H1 (cell line): ENCODE results near the gene OR2B2. TPM values are rescaled to one million over a fixed set of nuclear protein-coding genes. Genes with fewer than 3 reads are reported as not detected.

Experiments used
- CTCF ChIA-PET: fragments of 300-600 bp; sonication (Branson Sonifier 250); formaldehyde crosslinking; loops from one replicate; lab custom pipeline; 2021; ENCODE audit not compliant: partially characterized antibody; lab: Charles Lee
- POLR2A ChIA-PET: fragments of 300-600 bp; sonication (Branson Sonifier 250); formaldehyde crosslinking; loops from one replicate; lab custom pipeline; 2021; ENCODE audit warnings: inconsistent platforms; ENCODE audit not compliant: partially characterized antibody; lab: Charles Lee
- DNase-seq, 2 experiments: peaks; one replicate each; pipeline versions ENCODE4 v3.0.0 to v3.0.0-alpha.2; 2010 to 2022; ENCODE audit warnings: low spot score in 2 of 2, low read depth in 1 of 2, mixed read lengths in 1 of 2
- FAIRE-seq: peaks from 2 replicates; lab custom pipeline; 2011; peaks lifted over from hg19 to GRCh38; lab: Jason Lieb, UNC
- H2AFZ ChIP-seq: 2 replicates; pipeline ENCODE4 v1.8.1; 2012; ENCODE audit warnings: low read length, inconsistent platforms
- H2AK5ac ChIP-seq: 2 replicates; pipeline ENCODE4 v1.6.1; 2013; ENCODE audit warnings: low read depth, low read length
- H2BK120ac ChIP-seq: replicated peaks from 2 replicates; pipeline ENCODE3; 2013; ENCODE audit warnings: low read depth, low read length, inconsistent platforms
- H2BK12ac ChIP-seq: 2 replicates; pipeline ENCODE4 v1.6.1; 2013; ENCODE audit warnings: low read depth, low read length
- H2BK15ac ChIP-seq: 2 replicates; pipeline ENCODE4 v1.6.1; 2013; ENCODE audit warnings: low read length
- H2BK20ac ChIP-seq: 2 replicates; pipeline ENCODE4 v1.6.1; 2013; ENCODE audit warnings: low read length
- H2BK5ac ChIP-seq: 2 replicates; pipeline ENCODE4 v1.6.1; 2013; ENCODE audit warnings: low read depth, low read length
- H3K14ac ChIP-seq: 2 replicates; pipeline ENCODE4 v1.6.1; 2013; ENCODE audit warnings: inconsistent platforms; ENCODE audit not compliant: insufficient read length
- H3K18ac ChIP-seq: 2 replicates; pipeline ENCODE4 v1.6.1; 2013; ENCODE audit warnings: low read length; ENCODE audit errors: extremely low read depth
- H3K23ac ChIP-seq: 2 replicates; pipeline ENCODE4 v1.6.1; 2013; ENCODE audit warnings: inconsistent platforms; ENCODE audit not compliant: insufficient read length
- H3K23me2 ChIP-seq: 2 replicates; pipeline ENCODE4 v1.6.1; 2013; ENCODE audit warnings: low read depth, low read length
- H3K27ac ChIP-seq: 2 replicates; pipeline ENCODE4 v1.6.1; 2011; ENCODE audit warnings: low read depth, low read length, inconsistent platforms
- H3K27me3 ChIP-seq, 4 experiments: replicated peaks in 1 of 4; 1 replicate in 1 of 4; 2 replicates in 3 of 4; pipeline versions ENCODE4 v1.6.1 to v1.8.1; 2011 to 2013; ENCODE audit warnings: low read length in 3 of 4, mild to moderate bottlenecking in 3 of 4, inconsistent platforms in 2 of 4, mixed read lengths in 2 of 4, moderate library complexity in 1 of 4; ENCODE audit not compliant: control insufficient read depth in 3 of 4, insufficient read depth in 3 of 4; ENCODE audit errors: extremely low read depth in 1 of 4
- H3K36me3 ChIP-seq, 4 experiments: 2 replicates each; pipeline versions ENCODE4 v1.6.1 to v1.8.1; 2011 to 2013; ENCODE audit warnings: mild to moderate bottlenecking in 4 of 4, low read length in 3 of 4, moderate library complexity in 2 of 4, control low read depth in 1 of 4, inconsistent platforms in 1 of 4; ENCODE audit not compliant: insufficient read depth in 4 of 4, control insufficient read depth in 2 of 4
- H3K4ac ChIP-seq: replicated peaks from 2 replicates; pipeline ENCODE3; 2013; ENCODE audit warnings: low read length, low read depth, mixed read lengths, inconsistent platforms; ENCODE audit not compliant: insufficient read length
- H3K4me1 ChIP-seq, 4 experiments: replicated peaks in 1 of 4; 1 replicate in 1 of 4; 2 replicates in 3 of 4; pipeline versions ENCODE4 v1.6.1 to v1.8.1; 2011 to 2013; ENCODE audit warnings: low read length in 3 of 4, inconsistent platforms in 2 of 4, mixed read lengths in 1 of 4; ENCODE audit not compliant: insufficient read depth in 4 of 4, control insufficient read depth in 3 of 4
- H3K4me2 ChIP-seq, 2 experiments: 2 replicates each; pipeline versions ENCODE4 v1.6.1 to v1.8.1; 2011 to 2013; ENCODE audit warnings: low read depth in 2 of 2, low read length in 2 of 2, control low read depth in 1 of 2, inconsistent platforms in 1 of 2, mild to moderate bottlenecking in 1 of 2; ENCODE audit not compliant: insufficient read depth in 1 of 2
- H3K4me3 ChIP-seq, 4 experiments: fragments of 200-600, 300-600 bp in 1 of 4; sonication (generic), shearing (Covaris generic), sonication (Bioruptor Twin) in 1 of 4; 2 replicates each; pipeline versions ENCODE4 v1.5.1 to v1.8.1; 2011 to 2016; ENCODE audit warnings: low read length in 4 of 4, low read depth in 3 of 4, control low read depth in 2 of 4, inconsistent platforms in 2 of 4, mild to moderate bottlenecking in 2 of 4, mixed read lengths in 1 of 4, moderate library complexity in 1 of 4; ENCODE audit not compliant: insufficient read depth in 2 of 4; ENCODE audit errors: extremely low read depth in 1 of 4
- H3K56ac ChIP-seq: replicated peaks from 2 replicates; pipeline ENCODE3; 2013; ENCODE audit warnings: low read depth, mild to moderate bottlenecking, mixed read lengths, low read length, inconsistent platforms; ENCODE audit not compliant: insufficient read length
- H3K79me1 ChIP-seq: 2 replicates; pipeline ENCODE4 v1.6.1; 2013; ENCODE audit warnings: low read depth, low read length, control low read depth
- H3K79me2 ChIP-seq, 2 experiments: 2 replicates each; pipeline versions ENCODE4 v1.6.1 to v1.8.1; 2012 to 2013; ENCODE audit warnings: low read length in 2 of 2, mild to moderate bottlenecking in 2 of 2, inconsistent platforms in 1 of 2; ENCODE audit not compliant: insufficient read depth in 2 of 2, control insufficient read depth in 1 of 2
- H3K9ac ChIP-seq, 4 experiments: replicated peaks in 1 of 4; 1 replicate in 1 of 4; 2 replicates in 3 of 4; pipeline versions ENCODE4 v1.6.1 to v1.8.1; 2011 to 2013; ENCODE audit warnings: low read depth in 3 of 4, low read length in 3 of 4, control low read depth in 2 of 4, mild to moderate bottlenecking in 2 of 4, moderate library complexity in 2 of 4, inconsistent platforms in 1 of 4; ENCODE audit errors: extremely low read depth in 1 of 4
- H3K9me3 ChIP-seq, 2 experiments: 2 replicates each; pipeline versions ENCODE4 v1.6.1 to v1.8.1; 2012 to 2013; ENCODE audit warnings: mild to moderate bottlenecking in 2 of 2, moderate library complexity in 2 of 2, control low read depth in 1 of 2, inconsistent platforms in 1 of 2, low read depth in 1 of 2, low read length in 1 of 2, mixed read lengths in 1 of 2; ENCODE audit not compliant: insufficient read depth in 2 of 2
- H4K20me1 ChIP-seq, 2 experiments: replicated peaks in 1 of 2; 2 replicates each; pipeline versions ENCODE3 to v1.8.1; 2011 to 2013; ENCODE audit warnings: inconsistent platforms in 2 of 2, low read length in 2 of 2, mild to moderate bottlenecking in 1 of 2; ENCODE audit not compliant: insufficient read depth in 2 of 2, control insufficient read depth in 1 of 2
- H4K5ac ChIP-seq: 2 replicates; pipeline ENCODE4 v1.6.1; 2013; ENCODE audit warnings: low read length, low read depth, mixed read lengths, inconsistent platforms; ENCODE audit not compliant: insufficient read length
- H4K8ac ChIP-seq: 2 replicates; pipeline ENCODE4 v1.8.0; 2013; ENCODE audit warnings: mild to moderate bottlenecking, moderate library complexity, low read length, inconsistent platforms; ENCODE audit not compliant: insufficient read depth; ENCODE audit errors: extremely low read depth
- H4K91ac ChIP-seq: replicated peaks from 2 replicates; pipeline ENCODE3; 2013; ENCODE audit warnings: low read length, mixed read lengths, inconsistent platforms; ENCODE audit not compliant: insufficient read length
- BACH1 ChIP-seq: IDR thresholded peaks from 2 replicates; pipeline ENCODE4 v1.6.1; 2012; ENCODE audit warnings: low read length, improper control_type of control experiment
- BCL11A ChIP-seq, 2 experiments: IDR thresholded peaks; one replicate each; pipeline ENCODE4 v1.6.1; 2011; ENCODE audit warnings: low read depth in 2 of 2, low read length in 2 of 2, mild to moderate bottlenecking in 2 of 2
- CTBP2 ChIP-seq: IDR thresholded peaks from 2 replicates; pipeline ENCODE4 v1.7.0; 2011; ENCODE audit warnings: borderline replicate concordance, mild to moderate bottlenecking, moderate library complexity, mixed read lengths, low read length; ENCODE audit not compliant: insufficient read depth, insufficient read length
- GTF2F1 ChIP-seq: IDR thresholded peaks from 2 replicates; pipeline ENCODE4 v1.6.1; 2012; ENCODE audit warnings: low read depth, low read length, improper control_type of control experiment, borderline replicate concordance
- HDAC6 ChIP-seq: IDR thresholded peaks from one replicate; pipeline ENCODE4 v1.7.1; 2012; ENCODE audit warnings: low read depth, mild to moderate bottlenecking, inconsistent platforms, low read length, moderate library complexity
- KDM5A ChIP-seq: fragments of 200-600 bp; IDR thresholded peaks from 2 replicates; pipeline ENCODE4 v1.7.1; 2012; ENCODE audit warnings: mild to moderate bottlenecking, low read length, inconsistent platforms, mixed read lengths
- MAFK ChIP-seq: IDR thresholded peaks from 2 replicates; pipeline ENCODE4 v1.6.1; 2012; ENCODE audit warnings: low read depth, mild to moderate bottlenecking, improper control_type of control experiment, low read length
- NANOG ChIP-seq: IDR thresholded peaks from 2 replicates; pipeline ENCODE4 v1.6.1; 2011; ENCODE audit warnings: low read length, low read depth, mild to moderate bottlenecking, inconsistent platforms; ENCODE audit not compliant: insufficient read depth, poor library complexity, severe bottlenecking
- POLR2A ChIP-seq, 2 experiments: IDR thresholded peaks; 1 replicate in 1 of 2; 2 replicates in 1 of 2; pipeline ENCODE4 v1.6.1; 2011; ENCODE audit warnings: low read depth in 2 of 2, low read length in 2 of 2, mild to moderate bottlenecking in 2 of 2; ENCODE audit errors: control extremely low read depth in 1 of 2
- POLR2AphosphoS5 ChIP-seq: IDR thresholded peaks from 2 replicates; pipeline ENCODE4 v1.6.1; 2011; ENCODE audit warnings: low read depth, low read length
- SIN3A ChIP-seq, 2 experiments: IDR thresholded peaks in 1 of 2; conservative IDR thresholded peaks in 1 of 2; 2 replicates each; pipeline ENCODE4 v1.6.1; 2011 to 2012; ENCODE audit warnings: low read length in 2 of 2, improper control_type of control experiment in 1 of 2, low read depth in 1 of 2, mild to moderate bottlenecking in 1 of 2
- SIX5 ChIP-seq: IDR thresholded peaks from 2 replicates; pipeline ENCODE4 v1.6.1; 2011; ENCODE audit warnings: mild to moderate bottlenecking, low read depth, low read length
- SP4 ChIP-seq: IDR thresholded peaks from 2 replicates; pipeline ENCODE4 v1.6.1; 2012; ENCODE audit warnings: low read length, inconsistent platforms
- SUZ12 ChIP-seq: fragments of 200-600 bp; sonication (generic); IDR thresholded peaks from 2 replicates; pipeline ENCODE4 v1.6.1; 2012; ENCODE audit warnings: mild to moderate bottlenecking, inconsistent platforms, low read length, moderate library complexity, mixed read lengths
- TAF1 ChIP-seq: IDR thresholded peaks from 2 replicates; pipeline ENCODE4 v1.6.1; 2011; ENCODE audit warnings: mild to moderate bottlenecking, low read depth, low read length
- WGBS, 2 experiments: shearing (Covaris generic) in 1 of 2; methylation state at CpG; one replicate each; pipeline versions ENCODE4 v1.1.6 to v1.1.7; 2013 to 2015; ENCODE audit warnings: low lambda C conversion rate in 2 of 2, mixed read lengths in 2 of 2, inconsistent platforms in 1 of 2, low coverage in 1 of 2, missing lambda C conversion rate in 1 of 2; ENCODE audit not compliant: insufficient replicate concordance in 2 of 2, insufficient coverage in 1 of 2, insufficient read length in 1 of 2; ENCODE audit errors: extremely low coverage in 1 of 2, missing lambda C conversion rate in 1 of 2; 5-methylcytosine and 5-hydroxymethylcytosine counted together
- polyA plus RNA-seq, 7 experiments: library from polyadenylated mRNA; depleted of rRNA in 3 of 7; stranded (reverse) in 5 of 7; unstranded in 2 of 7; fragments of >200 nt in 5 of 7; fragments of 200-250 nt in 2 of 7; gene quantifications; 1 replicate in 5 of 7; 2 replicates in 1 of 7; 4 replicates in 1 of 7; pipeline versions ENCODE4 v1.2.1 to v1.2.3, GENCODE V29; 2011 to 2013; ENCODE audit warnings: missing spikeins in 2 of 7, mixed read lengths in 2 of 7
- total RNA-seq: library from RNA; stranded (reverse); fragmentation: NEBNext Ultra II Directional; extraction: Animal tissue kit (Norgen Biotek cat#: 25700); gene quantifications from 2 replicates; pipeline ENCODE4 v1.2.1, GENCODE V29; 2021

The OR2B2 gene
- total and polyA plus RNA-seq, 2 of the 8 experiments (the other 6 are each of a cell fraction or from before 2014, with no cell fraction given): not detected

GRCh38 chr6:27883136-27883535, 29.1 kb downstream of the OR2B2 start:
- no peaks in the 10 kb centered on the region for H4K20me1 ChIP-seq
- no peak overlapping the region for H2AK5ac ChIP-seq
- H2BK15ac ChIP-seq: no peak overlapping the region
- H4K5ac ChIP-seq: no peak overlapping the region
- no peak overlapping the region for H3K27ac ChIP-seq
- no peaks in the 10 kb centered on the region for H3K27me3 ChIP-seq
- no peaks in the 10 kb centered on the region for H3K79me1 ChIP-seq
- H3K56ac ChIP-seq: no peak overlapping the region
- no peak overlapping the region for H2BK20ac ChIP-seq
- no peak overlapping the region for H2BK12ac ChIP-seq
- H3K9ac ChIP-seq: no peak overlapping the region
- H3K4me3 ChIP-seq: no peak overlapping the region
- DNase-seq (no peak), FAIRE-seq (no peak)
- peaks cover 4% of the 10 kb centered on the region for H3K23me2 ChIP-seq
- no peak overlapping the region for H2BK120ac ChIP-seq
- ChIA-PET POLR2A (interaction anchor here (1.0 to 40.3 kb wide), 14 partner anchors 1 to 1686 kb away, joined by 3 to 3039 read pairs (median 6); a partner anchor contains a TSS), CTCF (interaction anchor here (1.2 to 1.7 kb wide), 3 partner anchors 12 to 33 kb away, joined by 3 to 6 read pairs (median 3); no protein-coding TSS in a partner anchor)
- H2AFZ ChIP-seq: no peak overlapping the region
- WGBS, 2 experiments: 95% methylated on average over 1 of the region's 1 CpG; no CpG with 5 or more reads in 1 of the 2 experiments
- H3K36me3 ChIP-seq: no peaks in the 10 kb centered on the region
- no peak overlapping the region for H3K4ac ChIP-seq
- no peak overlapping the region for H3K23ac ChIP-seq
- peaks cover 3 to 11% (median 6%) of the 10 kb centered on the region in 4 experiments; a peak in 5 of 7 replicates for H3K4me1 ChIP-seq
- no peak overlapping the region for H4K8ac ChIP-seq
- no peak overlapping the region for H2BK5ac ChIP-seq
- no peaks in the 10 kb centered on the region for H3K79me2 ChIP-seq
- H3K14ac ChIP-seq: no peak overlapping the region
- no peaks in the 10 kb centered on the region for H3K9me3 ChIP-seq
- H3K18ac ChIP-seq: no peak overlapping the region
- no peak overlapping the region for H4K91ac ChIP-seq
- no peak overlapping the region for H3K4me2 ChIP-seq
- TF ChIP-seq TAF1 (no peak), BACH1 (no peak), SP4 (no peak), SIX5 (no peak), HDAC6 (no peak), POLR2A (IDR thresholded peaks at IDR 0.05; ENCODE audit: control extremely low read depth in 1 of 2, low read depth in 2 of 2, low read length in 2 of 2) (no peak), SIN3A (conservative IDR thresholded peaks at IDR 0.05 in 1 of 2, IDR thresholded peaks at IDR 0.05 in 1 of 2; ENCODE audit: low read depth in 1 of 2, low read length in 2 of 2) (no peak), SUZ12 (no peak), CTBP2 (no peak), GTF2F1 (no peak), NANOG (no peak), KDM5A (no peak), MAFK (no peak), BCL11A (IDR thresholded peaks at IDR 0.05; ENCODE audit: low read depth in 2 of 2, low read length in 2 of 2) (no peak), POLR2AphosphoS5 (no peak)
